HG02852 (cell line): ENCODE data around the gene HSF2BP.
"Not testable (repeated sequence)": the region's sequence is repeated elsewhere in the genome, so short reads cannot be mapped to it uniquely, and the experiment has no call there.

Experiments used
- ATAC-seq: cut with Tn5 transposase; IDR thresholded peaks from one replicate; pipeline ENCODE4 v1.9.1; 2021; ENCODE audit warnings: mild to moderate bottlenecking, moderate library complexity; ENCODE audit not compliant: unreplicated experiment

Gene HSF2BP

GRCh38 chr21:43688906-43689305 is 29.6 kb upstream of the HSF2BP start:
- no peak for ATAC-seq

- ATAC-seq, result no peak
These were observed 28.5 kb upstream of the HSF2BP start for GRCh38 chr21:43687566-43688399.

DNA sequence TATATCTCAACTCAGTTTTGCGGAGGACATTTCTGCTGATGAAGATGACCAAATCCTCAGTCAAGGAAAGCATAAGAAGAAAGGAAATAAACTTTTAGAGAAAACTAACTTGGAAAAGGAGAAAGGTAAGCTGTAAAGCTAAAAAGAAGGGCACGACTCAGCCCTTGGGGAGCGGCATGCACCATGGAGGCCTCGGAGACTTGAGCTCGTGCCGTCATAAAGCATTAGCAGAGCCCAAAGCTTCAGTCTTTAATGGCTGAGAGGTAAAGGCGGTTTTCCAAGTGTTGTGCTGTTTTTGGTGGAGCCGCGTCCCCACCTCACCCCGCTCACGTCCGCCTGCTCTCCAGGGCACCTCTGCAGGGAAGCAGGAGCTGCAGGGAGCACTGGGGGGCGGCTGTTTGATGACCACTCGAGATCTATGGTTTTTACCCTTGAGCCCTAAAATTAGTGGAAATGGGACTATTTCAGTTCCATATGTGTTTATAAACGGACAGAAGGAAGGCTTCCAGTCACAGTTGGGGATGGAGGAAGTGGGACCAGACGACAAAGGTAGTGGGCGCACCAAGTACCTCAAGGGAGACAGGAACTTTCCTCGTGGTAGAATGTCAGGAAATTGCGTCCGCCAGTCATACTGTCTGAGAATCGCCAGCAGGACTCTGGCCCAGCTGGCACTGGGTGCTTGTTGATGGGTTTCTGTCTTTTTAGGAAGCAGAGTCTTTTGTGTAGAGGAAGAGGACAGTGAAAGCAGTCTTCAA is 27.7 kb upstream of the HSF2BP start:
- no peak for ATAC-seq

- ATAC-seq, result no peak
These were observed 25.1 kb upstream of the HSF2BP start for GRCh38 chr21:43684424-43684823.

GRCh38 chr21:43681650-43682049 is 22.4 kb upstream of the HSF2BP start:
- ATAC-seq, result no peak

DNA sequence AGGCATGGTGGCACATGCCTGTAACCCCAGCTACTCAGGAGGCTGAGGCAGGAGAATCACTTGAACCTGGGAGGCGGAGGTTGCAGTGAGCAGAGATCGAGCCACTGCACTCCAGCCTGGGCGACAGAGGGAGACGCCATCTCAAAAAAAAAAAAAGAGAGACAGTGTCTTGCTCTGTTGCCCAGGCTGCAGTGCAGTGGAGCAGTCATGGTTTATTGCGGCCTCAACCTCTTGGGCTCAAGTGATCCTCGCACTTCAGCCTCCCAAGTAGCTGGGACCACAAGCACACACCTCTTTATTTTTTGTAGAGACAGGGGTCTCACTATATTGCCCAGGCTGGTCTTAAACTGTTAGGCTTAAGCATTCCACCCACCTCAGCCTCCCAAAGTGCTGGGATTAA is 21.1 kb upstream of the HSF2BP start:
- not testable (repeated sequence) for ATAC-seq

- no peak for ATAC-seq
These were observed 20.7 kb upstream of the HSF2BP start for GRCh38 chr21:43679951-43680350.

DNA sequence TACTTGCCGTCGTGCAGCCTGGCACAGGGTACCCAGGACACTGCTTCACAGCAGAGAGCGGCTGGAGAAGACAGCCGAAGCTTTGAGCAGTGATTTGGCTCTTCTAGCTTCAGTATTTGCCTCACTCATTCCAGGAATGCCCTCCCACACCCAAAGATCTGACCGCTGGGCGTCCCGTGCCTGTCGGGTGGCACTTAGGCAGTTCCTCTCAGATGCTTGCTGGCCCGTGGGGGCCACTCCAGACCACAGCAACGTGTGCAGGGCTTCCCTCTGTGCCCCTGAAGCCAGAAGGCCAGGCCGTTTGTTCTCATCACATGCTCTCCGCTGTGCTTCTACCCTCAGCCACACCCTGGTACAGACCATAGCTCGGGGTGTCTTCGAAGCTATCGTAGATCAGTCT is 17.1 kb upstream of the HSF2BP start:
- ATAC-seq, result no peak

DNA sequence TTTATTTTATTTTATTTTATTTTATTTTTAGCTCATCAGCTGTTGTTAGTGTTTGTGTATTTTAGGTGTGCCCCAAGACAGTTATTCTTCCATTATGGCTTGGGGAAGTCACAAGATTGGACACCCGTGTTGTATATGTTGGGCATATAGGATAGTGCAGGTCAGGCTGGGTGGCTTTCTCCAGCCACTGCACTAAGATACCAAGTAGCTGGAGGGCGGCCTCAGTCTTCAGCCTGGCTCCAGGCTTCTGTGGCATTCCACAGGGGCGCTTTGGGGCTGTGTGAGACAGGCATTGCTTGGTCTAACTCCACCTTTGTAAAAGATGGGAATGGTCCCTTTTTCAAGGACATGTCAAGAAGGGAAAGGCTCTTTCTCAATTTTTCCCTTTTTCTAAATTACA is 16.6 kb upstream of the HSF2BP start:
- no peak for ATAC-seq

- no peak for ATAC-seq
These were observed 10.7 kb upstream of the HSF2BP start for GRCh38 chr21:43669828-43670605.

- ATAC-seq, result no peak
These were observed 8.1 kb upstream of the HSF2BP start for GRCh38 chr21:43667191-43667904.

- ATAC-seq, result no peak
These were observed 6.6 kb upstream of the HSF2BP start for GRCh38 chr21:43665879-43666278.

GRCh38 chr21:43664358-43664757 is 5.1 kb upstream of the HSF2BP start:
- no peak for ATAC-seq

DNA sequence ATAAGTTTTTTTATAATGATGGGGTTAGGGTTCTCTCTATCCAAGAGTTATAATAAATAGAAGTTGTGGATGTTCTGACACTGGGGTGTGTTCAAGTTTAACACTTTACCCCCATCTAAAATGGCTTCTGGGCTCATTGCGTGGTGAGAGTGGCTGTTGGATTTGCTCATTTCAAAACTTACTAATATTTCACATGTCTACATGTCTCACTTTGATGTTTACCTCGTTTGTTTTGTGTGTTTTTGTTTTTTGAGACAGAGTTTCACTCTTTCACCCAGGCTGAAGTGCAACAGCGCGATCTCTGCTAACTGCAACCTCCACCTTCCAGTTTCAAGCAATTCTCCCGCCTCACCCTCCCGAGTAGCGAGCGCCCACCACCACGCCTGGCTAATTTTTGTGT is 3.7 kb upstream of the HSF2BP start:
- no peak for ATAC-seq

GRCh38 chr21:43662286-43662685 is 3.0 kb upstream of the HSF2BP start:
- no peak for ATAC-seq

GRCh38 chr21:43658769-43659135 is 536 bp downstream of the HSF2BP start:
- no peak for ATAC-seq

DNA sequence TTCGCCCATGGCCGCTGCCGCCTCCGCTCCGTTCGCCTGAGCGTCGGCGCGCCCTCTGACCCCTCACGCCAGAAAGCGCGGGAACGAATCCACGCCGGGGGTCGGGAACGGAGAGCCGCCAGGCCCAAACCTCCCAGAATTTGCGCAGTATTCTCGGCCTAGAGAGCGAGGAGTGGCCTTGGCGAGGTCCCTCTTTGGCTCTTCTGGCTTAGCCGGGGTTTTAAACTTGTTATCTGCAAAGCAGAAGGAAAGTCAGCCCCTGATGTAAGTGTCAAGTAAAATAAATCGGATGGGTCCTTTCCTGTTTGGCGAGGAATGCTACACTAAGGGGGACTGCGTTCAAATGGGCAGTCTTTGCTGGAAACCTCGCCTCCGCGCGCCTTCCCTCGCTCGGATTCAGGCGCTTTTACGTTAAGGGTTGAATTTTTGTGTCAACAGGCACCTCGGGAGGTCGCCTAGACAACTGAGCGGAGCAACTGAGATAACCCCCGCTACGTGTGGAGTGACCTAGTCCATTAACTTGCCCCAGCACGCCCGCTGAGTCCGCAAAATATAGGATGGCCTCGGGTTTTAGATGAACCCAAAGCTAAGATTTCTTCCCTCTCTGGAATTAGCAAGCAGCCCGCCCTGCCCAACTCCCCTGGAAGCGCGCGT is 1.1 kb downstream of the HSF2BP start:
- no peak for ATAC-seq

DNA sequence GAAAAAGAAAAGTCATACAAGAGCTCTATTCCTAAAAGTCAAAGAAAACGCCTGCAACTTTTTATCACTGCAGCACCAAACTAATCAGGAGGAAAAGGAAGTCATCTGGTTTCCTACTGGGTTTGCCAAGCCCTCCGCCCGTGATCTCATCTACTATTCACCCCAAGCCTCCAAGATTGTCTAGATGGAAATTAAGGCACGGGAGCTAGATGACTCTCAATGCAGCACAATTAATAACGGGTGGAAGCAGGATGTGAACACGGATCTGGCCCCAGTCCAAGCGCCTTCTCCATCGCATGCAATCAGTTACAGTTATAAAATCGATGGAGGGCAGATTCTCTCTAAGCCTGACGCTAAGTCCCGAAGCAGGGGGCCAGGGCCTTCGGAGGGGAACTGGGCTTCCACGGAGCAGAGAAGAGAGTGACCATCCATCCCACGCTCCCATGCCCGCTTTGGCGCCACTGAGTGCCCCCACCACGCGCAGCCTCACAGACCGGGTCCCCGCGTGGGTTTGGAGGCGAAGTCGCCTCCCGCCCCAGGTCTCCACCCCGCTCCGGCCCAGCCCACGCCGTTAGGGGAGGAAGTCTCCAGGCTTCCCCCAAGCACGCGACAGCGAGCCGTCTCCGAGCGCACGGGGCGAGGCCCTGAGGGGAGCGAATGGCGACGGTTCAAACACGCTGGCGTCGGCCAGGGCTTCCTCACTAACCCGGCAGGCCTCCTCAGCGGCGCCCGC is 1.8 kb downstream of the HSF2BP start:
- ATAC-seq, result no peak

GRCh38 chr21:43654806-43655489 is 4.3 kb downstream of the HSF2BP start:
- no peak for ATAC-seq
